HepG2 (cell line): ENCODE measurements around the gene HELZ2. TPM values are rescaled to one million over a fixed set of nuclear protein-coding genes. Genes with fewer than 3 reads are reported as not detected.

Experiments used
- EP300 ChIP-seq, 3 experiments: sonication (generic) in 1 of 3; formaldehyde crosslinking in 1 of 3; IDR thresholded peaks; 2 replicates each; pipeline versions ENCODE4 v1.5.1 to v1.6.1; 2011 to 2020; ENCODE audit warnings: low read depth in 2 of 3, low read length in 2 of 3, borderline replicate concordance in 1 of 3, improper control_type of control experiment in 1 of 3, mild to moderate bottlenecking in 1 of 3, missing genetic modification reagents in 1 of 3, moderate library complexity in 1 of 3
- ISL2 ChIP-seq: sonication (generic); formaldehyde crosslinking; IDR thresholded peaks from 2 replicates; pipeline ENCODE4 v1.5.0; 2020; ENCODE audit warnings: missing genetic modification reagents
- SMC3 ChIP-seq: IDR thresholded peaks from 2 replicates; pipeline ENCODE4 v1.6.1; 2011; ENCODE audit warnings: low read length, improper control_type of control experiment
- ZFP41 ChIP-seq: sonication (generic); formaldehyde crosslinking; IDR thresholded peaks from 2 replicates; pipeline ENCODE4 v1.4.0; 2020; ENCODE audit warnings: mild to moderate bottlenecking, missing genetic modification reagents, borderline replicate concordance
- ZFYVE20 ChIP-seq: sonication (generic); formaldehyde crosslinking; IDR thresholded peaks from 2 replicates; pipeline ENCODE4 v1.8.0; 2023; ENCODE audit warnings: low read depth, mild to moderate bottlenecking, moderate library complexity, missing genetic modification reagents, borderline replicate concordance
- ZNF337 ChIP-seq: sonication (generic); formaldehyde crosslinking; IDR thresholded peaks from 2 replicates; pipeline ENCODE4 v1.5.1; 2020; ENCODE audit warnings: missing genetic modification reagents, low read depth, mild to moderate bottlenecking, borderline replicate concordance
- ZNF431 ChIP-seq: sonication (generic); formaldehyde crosslinking; IDR thresholded peaks from 2 replicates; pipeline ENCODE4 v1.9.0; 2022; ENCODE audit warnings: missing genetic modification reagents, low read depth, mild to moderate bottlenecking, borderline replicate concordance
- ZNF569 ChIP-seq: sonication (generic); formaldehyde crosslinking; IDR thresholded peaks from 2 replicates; pipeline ENCODE4 v1.5.0; 2020; ENCODE audit warnings: mild to moderate bottlenecking, missing genetic modification reagents, moderate library complexity, borderline replicate concordance
- ZNF747 ChIP-seq: sonication (generic); formaldehyde crosslinking; IDR thresholded peaks from 2 replicates; pipeline ENCODE4 v1.8.1; 2023; ENCODE audit warnings: missing genetic modification reagents, mild to moderate bottlenecking, borderline replicate concordance
- ZSCAN30 ChIP-seq: sonication (generic); formaldehyde crosslinking; IDR thresholded peaks from 2 replicates; pipeline ENCODE4 v1.5.0; 2020; ENCODE audit warnings: mild to moderate bottlenecking, missing genetic modification reagents
- polyA plus RNA-seq, 8 experiments: library from polyadenylated mRNA; depleted of rRNA in 3 of 8; stranded (reverse) in 7 of 8; unstranded in 1 of 8; fragments of >200 nt; fragmentation: Illumina TruSeq in 4 of 8; extraction: Trizol in 4 of 8; gene quantifications; 2 replicates each; pipeline versions ENCODE4 v1.2.1 to v1.2.3, GENCODE V29; 2011 to 2016; ENCODE audit warnings: low read depth in 4 of 8, missing spikeins in 1 of 8, mixed read lengths in 1 of 8; ENCODE audit not compliant: insufficient read depth in 1 of 8
- total RNA-seq, 5 experiments: library from RNA; depleted of rRNA; stranded (reverse); fragments of >200 nt; fragmentation: Illumina TruSeq; extraction: Trizol; gene quantifications; 2 replicates each; pipeline ENCODE4 v1.2.3, GENCODE V29; 2016; ENCODE audit warnings: low read depth in 1 of 5
- TF ChIP-seq, protein P1 (sequence below): sonication (generic); formaldehyde crosslinking; IDR thresholded peaks from 2 replicates; pipeline ENCODE4 v1.4.0; 2020; ENCODE audit warnings: missing genetic modification reagents
- TF ChIP-seq, protein P2 (sequence below): sonication (generic); formaldehyde crosslinking; IDR thresholded peaks from 2 replicates; pipeline ENCODE4 v1.4.0; 2020; ENCODE audit warnings: missing genetic modification reagents
- TF ChIP-seq, protein P3 (sequence below): sonication (generic); formaldehyde crosslinking; IDR thresholded peaks from 2 replicates; pipeline ENCODE4 v1.4.0; 2020; ENCODE audit warnings: low read depth, missing genetic modification reagents

HELZ2 gene
- total and polyA plus RNA-seq, 2 of the 13 experiments (the other 11 are each of a cell fraction or from before 2014, with no cell fraction given), result 9.6 to 10.1 TPM

DNA sequence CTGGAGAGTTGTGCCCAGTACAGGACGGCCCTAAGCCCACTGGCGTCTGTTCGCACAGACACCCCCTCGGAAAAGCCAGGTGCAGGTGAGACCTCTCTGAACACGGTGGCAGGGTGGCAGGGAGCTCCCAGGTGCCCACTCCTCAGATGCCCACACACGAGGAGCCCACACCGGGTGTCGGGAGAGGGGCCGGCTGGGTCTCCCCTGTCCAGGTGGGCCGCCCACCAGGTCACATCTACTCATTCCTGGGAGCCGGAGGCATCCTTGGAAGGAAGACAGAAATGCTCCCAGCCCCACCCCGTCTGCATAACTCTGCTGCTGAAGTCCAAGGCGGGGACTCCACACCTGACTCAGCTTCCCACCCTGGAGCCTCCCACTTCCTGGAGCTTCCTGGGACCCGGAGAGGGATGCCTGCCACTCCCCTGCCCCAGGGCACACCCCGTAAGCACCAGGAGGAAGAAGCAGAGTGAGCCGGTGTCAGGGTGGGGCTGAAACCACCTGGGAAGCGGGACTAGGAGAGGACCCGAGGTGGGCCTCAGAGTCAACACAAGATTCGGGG is 29.0 kb downstream of the HELZ2 start (continued):
- TF ChIP-seq, protein P1, sequence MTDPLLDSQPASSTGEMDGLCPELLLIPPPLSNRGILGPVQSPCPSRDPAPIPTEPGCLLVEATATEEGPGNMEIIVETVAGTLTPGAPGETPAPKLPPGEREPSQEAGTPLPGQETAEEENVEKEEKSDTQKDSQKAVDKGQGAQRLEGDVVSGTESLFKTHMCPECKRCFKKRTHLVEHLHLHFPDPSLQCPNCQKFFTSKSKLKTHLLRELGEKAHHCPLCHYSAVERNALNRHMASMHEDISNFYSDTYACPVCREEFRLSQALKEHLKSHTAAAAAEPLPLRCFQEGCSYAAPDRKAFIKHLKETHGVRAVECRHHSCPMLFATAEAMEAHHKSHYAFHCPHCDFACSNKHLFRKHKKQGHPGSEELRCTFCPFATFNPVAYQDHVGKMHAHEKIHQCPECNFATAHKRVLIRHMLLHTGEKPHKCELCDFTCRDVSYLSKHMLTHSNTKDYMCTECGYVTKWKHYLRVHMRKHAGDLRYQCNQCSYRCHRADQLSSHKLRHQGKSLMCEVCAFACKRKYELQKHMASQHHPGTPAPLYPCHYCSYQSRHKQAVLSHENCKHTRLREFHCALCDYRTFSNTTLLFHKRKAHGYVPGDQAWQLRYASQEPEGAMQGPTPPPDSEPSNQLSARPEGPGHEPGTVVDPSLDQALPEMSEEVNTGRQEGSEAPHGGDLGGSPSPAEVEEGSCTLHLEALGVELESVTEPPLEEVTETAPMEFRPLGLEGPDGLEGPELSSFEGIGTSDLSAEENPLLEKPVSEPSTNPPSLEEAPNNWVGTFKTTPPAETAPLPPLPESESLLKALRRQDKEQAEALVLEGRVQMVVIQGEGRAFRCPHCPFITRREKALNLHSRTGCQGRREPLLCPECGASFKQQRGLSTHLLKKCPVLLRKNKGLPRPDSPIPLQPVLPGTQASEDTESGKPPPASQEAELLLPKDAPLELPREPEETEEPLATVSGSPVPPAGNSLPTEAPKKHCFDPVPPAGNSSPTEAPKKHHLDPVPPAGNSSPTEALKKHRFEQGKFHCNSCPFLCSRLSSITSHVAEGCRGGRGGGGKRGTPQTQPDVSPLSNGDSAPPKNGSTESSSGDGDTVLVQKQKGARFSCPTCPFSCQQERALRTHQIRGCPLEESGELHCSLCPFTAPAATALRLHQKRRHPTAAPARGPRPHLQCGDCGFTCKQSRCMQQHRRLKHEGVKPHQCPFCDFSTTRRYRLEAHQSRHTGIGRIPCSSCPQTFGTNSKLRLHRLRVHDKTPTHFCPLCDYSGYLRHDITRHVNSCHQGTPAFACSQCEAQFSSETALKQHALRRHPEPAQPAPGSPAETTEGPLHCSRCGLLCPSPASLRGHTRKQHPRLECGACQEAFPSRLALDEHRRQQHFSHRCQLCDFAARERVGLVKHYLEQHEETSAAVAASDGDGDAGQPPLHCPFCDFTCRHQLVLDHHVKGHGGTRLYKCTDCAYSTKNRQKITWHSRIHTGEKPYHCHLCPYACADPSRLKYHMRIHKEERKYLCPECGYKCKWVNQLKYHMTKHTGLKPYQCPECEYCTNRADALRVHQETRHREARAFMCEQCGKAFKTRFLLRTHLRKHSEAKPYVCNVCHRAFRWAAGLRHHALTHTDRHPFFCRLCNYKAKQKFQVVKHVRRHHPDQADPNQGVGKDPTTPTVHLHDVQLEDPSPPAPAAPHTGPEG, result no peak
- TF ChIP-seq ISL2 (CRISPR knock-in tag) (no peak), ZNF747 (no peak), ZNF431 (CRISPR knock-in tag) (0 out of 2 replicates have a peak, but pooled peaks have one; percentile 33), ZFYVE20 (CRISPR knock-in tag) (no peak), ZNF337 (CRISPR knock-in tag) (no peak), ZFP41 (no peak), SMC3 (no peak), ZNF569 (no peak), ZSCAN30 (CRISPR knock-in tag) (no peak), EP300 (IDR thresholded peaks at IDR 0.05; ENCODE audit: low read depth in 2 of 2, low read length in 2 of 2) (no peak), EP300 (CRISPR knock-in tag; IDR thresholded peaks at IDR 0.05; ENCODE audit: borderline replicate concordance) (no peak)
- TF ChIP-seq, protein P2, sequence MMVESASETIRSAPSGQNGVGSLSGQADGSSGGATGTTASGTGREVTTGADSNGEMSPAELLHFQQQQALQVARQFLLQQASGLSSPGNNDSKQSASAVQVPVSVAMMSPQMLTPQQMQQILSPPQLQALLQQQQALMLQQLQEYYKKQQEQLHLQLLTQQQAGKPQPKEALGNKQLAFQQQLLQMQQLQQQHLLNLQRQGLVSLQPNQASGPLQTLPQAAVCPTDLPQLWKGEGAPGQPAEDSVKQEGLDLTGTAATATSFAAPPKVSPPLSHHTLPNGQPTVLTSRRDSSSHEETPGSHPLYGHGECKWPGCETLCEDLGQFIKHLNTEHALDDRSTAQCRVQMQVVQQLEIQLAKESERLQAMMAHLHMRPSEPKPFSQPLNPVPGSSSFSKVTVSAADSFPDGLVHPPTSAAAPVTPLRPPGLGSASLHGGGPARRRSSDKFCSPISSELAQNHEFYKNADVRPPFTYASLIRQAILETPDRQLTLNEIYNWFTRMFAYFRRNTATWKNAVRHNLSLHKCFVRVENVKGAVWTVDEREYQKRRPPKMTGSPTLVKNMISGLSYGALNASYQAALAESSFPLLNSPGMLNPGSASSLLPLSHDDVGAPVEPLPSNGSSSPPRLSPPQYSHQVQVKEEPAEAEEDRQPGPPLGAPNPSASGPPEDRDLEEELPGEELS (CRISPR knock-in tag), result no peak
- TF ChIP-seq, protein P3, sequence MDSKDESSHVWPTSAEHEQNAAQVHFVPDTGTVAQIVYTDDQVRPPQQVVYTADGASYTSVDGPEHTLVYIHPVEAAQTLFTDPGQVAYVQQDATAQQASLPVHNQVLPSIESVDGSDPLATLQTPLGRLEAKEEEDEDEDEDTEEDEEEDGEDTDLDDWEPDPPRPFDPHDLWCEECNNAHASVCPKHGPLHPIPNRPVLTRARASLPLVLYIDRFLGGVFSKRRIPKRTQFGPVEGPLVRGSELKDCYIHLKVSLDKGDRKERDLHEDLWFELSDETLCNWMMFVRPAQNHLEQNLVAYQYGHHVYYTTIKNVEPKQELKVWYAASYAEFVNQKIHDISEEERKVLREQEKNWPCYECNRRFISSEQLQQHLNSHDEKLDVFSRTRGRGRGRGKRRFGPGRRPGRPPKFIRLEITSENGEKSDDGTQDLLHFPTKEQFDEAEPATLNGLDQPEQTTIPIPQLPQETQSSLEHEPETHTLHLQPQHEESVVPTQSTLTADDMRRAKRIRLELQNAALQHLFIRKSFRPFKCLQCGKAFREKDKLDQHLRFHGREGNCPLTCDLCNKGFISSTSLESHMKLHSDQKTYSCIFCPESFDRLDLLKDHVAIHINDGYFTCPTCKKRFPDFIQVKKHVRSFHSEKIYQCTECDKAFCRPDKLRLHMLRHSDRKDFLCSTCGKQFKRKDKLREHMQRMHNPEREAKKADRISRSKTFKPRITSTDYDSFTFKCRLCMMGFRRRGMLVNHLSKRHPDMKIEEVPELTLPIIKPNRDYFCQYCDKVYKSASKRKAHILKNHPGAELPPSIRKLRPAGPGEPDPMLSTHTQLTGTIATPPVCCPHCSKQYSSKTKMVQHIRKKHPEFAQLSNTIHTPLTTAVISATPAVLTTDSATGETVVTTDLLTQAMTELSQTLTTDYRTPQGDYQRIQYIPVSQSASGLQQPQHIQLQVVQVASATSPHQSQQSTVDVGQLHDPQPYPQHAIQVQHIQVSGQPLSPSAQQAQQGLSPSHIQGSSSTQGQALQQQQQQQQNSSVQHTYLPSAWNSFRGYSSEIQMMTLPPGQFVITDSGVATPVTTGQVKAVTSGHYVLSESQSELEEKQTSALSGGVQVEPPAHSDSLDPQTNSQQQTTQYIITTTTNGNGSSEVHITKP, result no peak
